SW480 (cell line): Measurements from ENCODE around the gene RNF145.
A peak's percentile ranks its signal among the peaks of the same experiment; 100 is the strongest.

ENCODE experiments used
- DNase-seq: peaks from one replicate; pipeline ENCODE4 v3.0.0-alpha.2; 2016; ENCODE audit warnings: low spot score

RNF145 gene

DNA sequence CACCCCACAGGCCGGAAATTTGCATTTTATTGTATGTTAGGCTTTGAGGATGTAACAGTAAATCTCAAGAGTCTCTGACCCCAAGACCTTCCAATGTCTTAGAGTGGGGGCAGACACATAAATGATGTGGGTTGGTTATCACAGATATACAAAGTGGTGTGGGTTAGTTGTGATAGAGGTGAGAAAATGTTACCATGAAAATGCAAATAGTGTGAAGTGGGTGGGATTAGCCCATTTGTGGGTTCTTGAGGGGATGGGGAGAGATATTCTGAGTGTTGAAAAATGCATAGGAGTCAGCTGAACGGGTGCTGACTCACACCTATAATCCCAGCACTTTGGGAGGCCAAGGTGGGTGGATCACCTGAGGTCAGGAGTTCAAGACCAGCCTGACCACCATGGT is 7.9 kb upstream of the RNF145 start:
- DNase-seq: no peak

DNA sequence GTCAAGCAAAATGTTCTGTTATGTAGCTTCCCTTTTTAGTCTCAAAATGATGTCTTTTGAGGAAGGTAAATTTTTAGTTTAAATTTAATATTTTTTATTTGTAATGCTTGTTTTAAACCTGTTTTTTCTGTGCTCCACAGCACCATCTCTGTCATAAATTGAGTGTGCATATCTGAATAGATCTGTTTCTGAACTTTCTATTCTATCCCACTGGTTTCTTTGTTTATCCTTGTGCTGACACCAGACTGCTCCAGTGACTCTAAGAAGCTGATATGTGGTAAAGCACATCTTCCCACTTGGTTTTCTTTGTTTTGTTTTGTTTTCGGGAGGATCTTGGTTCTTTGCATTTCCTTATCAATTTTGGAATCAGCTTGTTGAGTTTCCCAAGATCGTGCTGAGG is 7.1 kb upstream of the RNF145 start:
- DNase-seq: no peak

- DNase-seq: no peak
Observed at GRCh38 chr5:159215886-159216285, 6.5 kb upstream of the RNF145 start.

GRCh38 chr5:159214486-159215271 is 5.3 kb upstream of the RNF145 start:
- DNase-seq: no peak

DNA sequence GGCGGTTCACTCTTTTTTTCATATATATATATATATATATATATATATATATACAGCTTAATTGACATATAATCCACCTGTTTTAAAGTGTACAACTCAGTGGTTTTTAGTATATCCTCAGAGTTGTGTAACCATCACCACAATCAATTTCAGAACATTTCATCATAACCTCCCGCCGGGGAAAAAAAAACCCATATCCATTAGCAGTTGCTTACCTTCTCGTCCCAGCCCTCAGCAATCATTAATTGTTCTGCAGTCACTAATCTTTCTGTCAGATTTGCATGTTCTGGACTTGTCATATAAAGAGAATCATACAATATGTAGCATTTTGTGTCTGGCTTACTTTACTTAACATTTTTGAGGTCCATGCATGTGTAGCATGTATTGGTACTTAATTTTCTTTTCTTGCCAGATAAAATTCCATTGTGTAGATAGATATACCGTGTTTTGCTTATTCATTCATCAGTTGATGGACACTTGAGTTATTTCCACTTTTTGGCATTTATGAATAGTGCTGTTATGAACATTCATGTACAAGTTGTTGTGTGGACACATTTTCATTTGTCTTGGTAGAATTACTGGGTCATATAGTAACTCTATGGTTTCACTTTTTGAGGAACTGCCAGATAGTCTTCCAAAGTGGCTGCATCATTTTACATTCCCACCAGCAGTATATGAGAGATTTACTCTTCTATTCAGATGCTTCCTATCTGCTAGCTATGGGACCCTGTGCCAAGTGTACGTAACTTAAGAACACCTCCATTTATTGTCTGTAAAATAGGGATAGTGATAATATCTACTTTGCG is 3.5 kb upstream of the RNF145 start:
- DNase-seq: peak; percentile 78

GRCh38 chr5:159211729-159212174 is 2.4 kb upstream of the RNF145 start:
- no peak for DNase-seq

DNA sequence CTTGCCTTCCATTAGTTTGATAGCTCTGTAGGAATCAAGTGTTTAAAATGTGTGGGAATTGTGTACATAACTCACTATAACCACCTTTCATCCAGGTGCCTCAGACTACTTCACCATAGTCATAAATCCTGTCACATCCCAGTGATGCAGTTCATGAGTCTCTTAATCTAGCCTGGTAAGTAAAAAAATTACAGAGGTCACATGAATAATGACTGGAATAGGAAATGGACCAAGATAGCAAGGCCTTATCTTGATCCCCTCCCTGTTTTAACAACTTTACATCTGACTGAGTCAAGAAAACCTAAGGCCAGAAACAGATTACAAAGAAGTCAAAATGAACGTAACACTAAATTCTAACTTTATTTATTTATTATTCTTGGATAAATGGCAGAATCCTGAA is 1.5 kb upstream of the RNF145 start:
- DNase-seq: peak; percentile 22

GRCh38 chr5:159210210-159210661 is 883 bp upstream of the RNF145 start:
- peak; percentile 70 for DNase-seq

DNA sequence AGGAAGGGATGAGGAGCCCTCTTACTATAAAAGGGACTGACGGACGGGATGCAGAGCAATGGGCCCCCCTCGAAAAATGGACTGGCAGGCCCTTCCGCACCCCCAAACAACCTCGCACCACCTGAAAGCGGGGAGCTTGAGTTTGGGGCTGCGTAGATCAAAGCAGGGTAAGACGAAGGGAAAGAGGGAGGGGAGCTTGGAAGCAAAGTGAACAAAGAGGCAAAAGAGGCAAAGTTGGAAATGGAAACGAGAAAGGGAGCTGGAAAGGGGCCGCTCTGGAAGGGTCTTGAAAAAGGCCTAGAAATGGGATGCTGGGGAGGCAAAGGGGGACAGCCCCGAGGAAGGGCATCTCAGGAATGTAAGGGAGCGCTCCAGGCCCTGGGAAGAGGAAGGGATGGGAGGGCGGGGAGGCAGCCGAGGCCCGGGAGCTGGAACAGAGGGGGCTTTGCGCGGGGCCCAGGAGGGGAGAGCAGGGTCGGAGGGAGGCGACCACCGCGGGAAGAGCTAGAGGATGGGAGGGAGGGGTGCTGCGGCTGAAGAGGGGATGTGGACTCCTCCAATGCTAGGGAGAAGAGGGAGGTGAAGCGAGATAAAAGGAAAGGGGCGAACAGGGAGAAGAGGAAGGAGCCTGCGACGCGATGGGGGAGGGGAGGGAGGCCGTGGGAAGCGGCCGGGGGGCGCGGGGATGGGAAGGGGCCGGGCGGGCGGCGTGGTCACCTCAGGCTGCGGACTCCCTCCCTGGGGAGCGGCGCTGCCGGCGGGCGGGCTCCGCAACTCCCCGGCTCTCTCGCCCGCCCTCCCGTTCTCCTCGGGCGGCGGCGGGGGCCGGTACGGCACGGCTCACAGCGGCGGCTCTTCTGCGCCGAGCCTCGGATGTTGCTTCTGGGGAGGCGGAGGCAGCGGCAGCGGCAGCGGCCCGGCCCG is 577 bp downstream of the RNF145 start:
- peak; percentile 56 for DNase-seq

GRCh38 chr5:159207686-159208513 is 1.5 kb downstream of the RNF145 start:
- DNase-seq: peak; percentile 92

DNA sequence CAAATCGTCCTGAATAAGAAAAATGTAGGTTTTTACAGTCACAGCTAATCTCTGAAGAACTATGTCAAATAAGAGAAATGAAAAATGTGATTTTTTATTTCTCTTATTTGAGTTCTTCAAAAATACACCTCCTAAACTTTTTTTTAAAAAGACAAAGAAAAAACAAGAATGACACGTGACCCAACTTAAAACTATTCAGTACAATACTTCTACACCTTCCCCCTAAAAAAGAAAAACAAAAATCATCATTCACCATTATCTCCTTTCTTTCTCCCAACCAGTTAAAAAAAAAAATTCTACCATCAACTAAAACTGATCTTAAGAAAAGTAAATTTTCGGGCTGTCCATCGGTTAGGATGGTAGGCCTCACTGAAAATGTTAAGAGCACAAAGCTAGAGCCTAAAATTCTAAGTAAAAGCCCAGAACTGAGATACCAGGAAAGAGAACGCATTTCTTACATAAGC is 2.1 kb downstream of the RNF145 start:
- no peak for DNase-seq

DNA sequence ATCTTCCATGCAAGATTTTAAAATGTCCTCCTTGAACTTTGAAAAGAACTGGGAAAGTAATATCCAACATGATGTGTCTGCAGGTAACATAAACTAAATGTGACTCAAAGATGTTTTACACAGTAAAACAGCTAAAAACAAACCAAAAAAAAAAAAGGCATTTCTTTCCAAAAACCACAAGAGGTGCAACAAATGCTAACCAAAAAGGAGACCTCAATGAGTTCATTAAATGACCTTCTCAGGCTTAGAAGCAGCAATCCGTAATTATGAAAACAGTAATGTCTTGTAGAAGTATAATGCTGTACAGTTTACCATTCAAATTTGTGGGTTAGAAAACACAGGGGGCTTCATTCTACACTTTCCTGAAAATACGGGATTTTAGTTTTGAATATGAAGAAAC is 2.5 kb downstream of the RNF145 start:
- no peak for DNase-seq

DNA sequence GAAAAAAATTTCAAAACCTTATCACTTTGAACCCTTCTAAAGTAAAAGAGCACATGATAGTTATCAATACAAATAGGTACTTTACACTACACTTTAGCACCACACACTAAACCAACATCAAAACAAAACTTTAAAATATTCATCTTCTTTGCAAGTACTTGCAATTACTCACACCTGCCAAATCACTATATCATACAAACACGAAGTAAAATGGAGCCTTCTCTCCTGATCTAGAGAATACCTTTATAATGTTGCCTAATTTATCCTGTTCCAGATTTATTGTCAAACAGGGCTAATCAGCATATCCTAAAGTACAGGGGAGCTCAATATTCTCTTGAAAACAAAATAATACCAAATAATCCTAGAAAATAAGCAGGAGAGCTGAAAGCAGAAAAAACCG is 3.0 kb downstream of the RNF145 start:
- DNase-seq: no peak

GRCh38 chr5:159203351-159203750 is 6.0 kb downstream of the RNF145 start:
- DNase-seq: no peak

GRCh38 chr5:159202151-159202550 is 7.2 kb downstream of the RNF145 start:
- no peak for DNase-seq

DNA sequence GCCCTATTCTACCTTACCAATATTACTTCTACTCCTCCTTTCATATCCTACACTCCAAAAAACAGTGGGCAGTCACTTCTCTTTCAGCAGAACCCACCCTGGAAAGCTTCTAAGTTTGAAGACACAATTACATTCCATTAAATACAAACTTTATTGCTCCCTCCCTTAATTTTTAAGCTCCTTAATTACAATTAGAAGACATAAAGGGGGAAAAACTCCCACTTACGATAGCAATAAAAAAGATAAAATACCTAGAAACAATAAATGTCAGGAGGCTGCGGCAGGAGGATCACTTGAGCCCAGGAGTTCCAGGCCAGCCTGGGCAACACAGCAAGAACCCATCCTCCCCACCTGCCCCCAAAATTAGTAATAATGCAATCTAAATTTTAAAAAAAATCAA is 9.6 kb downstream of the RNF145 start:
- no peak for DNase-seq

DNA sequence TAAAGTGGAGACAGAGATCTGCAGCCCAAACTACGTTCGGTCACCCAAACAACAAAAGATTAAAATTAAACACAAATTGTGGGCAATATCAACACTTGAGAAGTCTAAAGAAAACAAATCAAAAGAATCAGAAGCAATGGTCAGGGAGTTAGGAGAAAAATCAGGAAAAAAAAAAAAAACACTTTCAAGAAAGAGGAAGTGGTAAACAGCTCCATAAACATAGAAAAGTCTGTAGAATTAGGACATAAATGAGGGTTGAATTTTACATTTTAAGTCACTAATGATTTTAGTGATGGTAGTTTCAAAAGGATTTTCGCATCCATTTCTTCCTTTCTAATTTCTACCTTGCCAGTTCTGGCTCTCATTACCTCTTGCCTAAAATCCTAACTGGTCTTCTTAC is 10.1 kb downstream of the RNF145 start:
- no peak for DNase-seq

DNA sequence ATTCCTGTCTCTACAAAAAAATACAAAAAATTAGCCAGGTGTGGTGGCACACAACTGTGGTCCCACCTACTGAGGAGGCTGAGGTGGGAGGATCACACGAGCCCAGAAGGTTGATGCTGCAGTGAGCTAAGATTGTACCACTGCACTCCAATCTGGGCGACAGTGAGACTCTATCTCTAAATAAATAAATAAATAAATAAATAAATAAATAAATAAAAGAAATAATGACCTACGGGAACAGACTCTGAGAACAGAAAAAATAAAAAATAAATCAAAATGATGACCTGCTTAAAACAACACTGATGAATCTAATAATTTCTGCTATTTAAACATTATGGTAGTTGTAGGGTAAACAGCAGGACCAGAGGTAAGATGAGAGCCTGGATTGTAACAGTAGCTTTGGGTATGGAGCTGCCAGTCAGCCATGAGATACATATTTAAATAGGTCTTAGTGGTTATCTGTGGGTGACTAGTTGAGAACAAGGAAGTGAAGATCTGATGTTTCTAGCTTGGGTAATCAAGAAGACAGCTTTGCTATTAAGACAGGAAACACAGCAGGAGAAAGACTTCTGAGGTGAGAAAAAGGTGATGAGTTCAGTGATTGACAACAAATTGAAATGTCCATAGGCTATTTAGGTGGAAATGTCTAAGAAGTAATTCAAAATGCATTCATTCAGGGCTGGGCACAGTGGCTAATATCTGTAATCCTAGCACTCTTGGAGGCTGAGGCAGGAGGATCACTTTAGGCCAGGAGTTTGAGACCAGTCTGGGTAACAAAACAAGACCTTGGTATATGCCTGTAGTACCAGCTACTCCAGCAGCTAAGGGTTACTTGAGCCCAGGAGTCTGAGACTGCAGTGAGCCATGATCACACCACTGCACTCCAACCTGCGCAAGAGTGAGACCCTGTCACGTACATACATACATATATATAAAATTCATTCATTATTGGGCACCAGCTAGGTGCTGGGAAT is 11.0 kb downstream of the RNF145 start:
- DNase-seq: no peak

DNA sequence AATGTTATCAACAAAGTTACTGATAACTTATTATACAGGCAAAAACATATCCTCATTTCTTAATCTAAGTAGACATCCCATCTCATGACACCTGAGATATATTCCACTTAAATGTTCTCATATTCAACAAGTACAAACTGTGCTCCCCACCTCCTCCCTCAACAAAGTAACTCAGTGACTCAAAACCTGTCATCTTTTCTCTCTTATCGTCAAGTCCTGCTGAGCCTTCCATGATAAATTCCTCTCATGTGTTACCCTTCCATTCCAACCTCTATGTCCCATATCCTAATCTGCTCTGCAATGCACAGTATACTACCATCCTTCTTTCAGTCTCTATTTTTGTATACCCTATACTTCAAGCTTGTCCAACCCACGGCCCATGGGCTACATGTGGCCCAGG is 13.6 kb downstream of the RNF145 start:
- DNase-seq: no peak

DNA sequence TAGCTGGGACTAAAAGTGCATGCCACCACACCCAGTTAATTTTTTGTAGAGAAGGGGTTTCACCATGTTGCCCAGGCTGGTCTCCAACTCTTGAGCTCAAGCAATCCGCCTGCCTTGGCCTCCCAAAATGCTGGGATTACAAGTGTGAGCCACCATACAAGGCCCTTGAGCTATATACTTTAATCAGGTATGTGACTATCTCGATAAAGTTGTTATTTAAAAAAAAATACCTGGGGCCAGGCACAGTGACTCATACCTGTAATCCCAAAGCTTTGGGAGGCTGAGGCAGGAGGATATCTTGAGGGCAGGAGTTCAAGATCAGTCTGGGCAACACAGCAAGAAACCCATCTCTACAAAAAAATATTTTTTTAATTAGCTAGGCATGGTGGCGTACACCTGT is 19.2 kb downstream of the RNF145 start:
- DNase-seq: no peak
